Measurements from ENCODE around the gene POLR2C.

POLR2C gene

GRCh38 chr16:57504001-57504400 is 41.5 kb downstream of the POLR2C start:
- Histone ChIP-seq H4K20me1 (ENCODE audit: insufficient read depth, low read length) (no peaks in the 10 kb centered on the region), H3K4me2 (ENCODE audit: low read length) (no peak overlapping the region), H3K9me3 (ENCODE audit: insufficient read depth, low read length) (no peaks in the 10 kb centered on the region), H2AFZ (ENCODE audit: low read depth, low read length) (no peak overlapping the region), H3K36me3 (replicated peaks; ENCODE audit: low read depth, low read length) (no peaks in the 10 kb centered on the region), H3K27ac (ENCODE audit: low read length) (no peak overlapping the region), H3K27me3 (ENCODE audit: low read depth, low read length) (peaks cover 54% of the 10 kb centered on the region), H3K4me1 (ENCODE audit: low read length) (no peaks in the 10 kb centered on the region), H3K79me2 (ENCODE audit: low read length) (no peaks in the 10 kb centered on the region), H3K4me3 (ENCODE audit: low read length) (no peak overlapping the region), H3K9ac (ENCODE audit: low read length) (no peak overlapping the region)
- no peak for TF ChIP-seq CTCF (IDR thresholded peaks at IDR 0.05; ENCODE audit: low read depth, low read length)
- TF ChIP-seq EZH2phosphoT487 (IDR thresholded peaks at IDR 0.05; ENCODE audit: low read depth): no peak

GRCh38 chr16:57504491-57504890 is 42.0 kb downstream of the POLR2C start:
- Histone ChIP-seq H3K36me3 (replicated peaks; ENCODE audit: low read depth, low read length) (no peaks in the 10 kb centered on the region), H3K4me3 (ENCODE audit: low read length) (no peak overlapping the region), H2AFZ (ENCODE audit: low read depth, low read length) (no peak overlapping the region), H3K79me2 (ENCODE audit: low read length) (no peaks in the 10 kb centered on the region), H4K20me1 (ENCODE audit: insufficient read depth, low read length) (no peaks in the 10 kb centered on the region), H3K9me3 (ENCODE audit: insufficient read depth, low read length) (no peaks in the 10 kb centered on the region), H3K27me3 (ENCODE audit: low read depth, low read length) (peaks cover 55% of the 10 kb centered on the region), H3K4me2 (ENCODE audit: low read length) (no peak overlapping the region), H3K4me1 (ENCODE audit: low read length) (no peaks in the 10 kb centered on the region), H3K27ac (ENCODE audit: low read length) (no peak overlapping the region), H3K9ac (ENCODE audit: low read length) (no peak overlapping the region)
- TF ChIP-seq EZH2phosphoT487 (IDR thresholded peaks at IDR 0.05; ENCODE audit: low read depth): no peak
- no peak for TF ChIP-seq CTCF (IDR thresholded peaks at IDR 0.05; ENCODE audit: low read depth, low read length)

- Histone ChIP-seq H3K79me2 (ENCODE audit: low read length) (no peaks in the 10 kb centered on the region), H3K9me3 (ENCODE audit: insufficient read depth, low read length) (no peaks in the 10 kb centered on the region), H4K20me1 (ENCODE audit: insufficient read depth, low read length) (no peaks in the 10 kb centered on the region), H3K9ac (ENCODE audit: low read length) (no peak overlapping the region), H3K36me3 (replicated peaks; ENCODE audit: low read depth, low read length) (no peaks in the 10 kb centered on the region), H3K27ac (ENCODE audit: low read length) (no peak overlapping the region), H2AFZ (ENCODE audit: low read depth, low read length) (no peak overlapping the region), H3K4me1 (ENCODE audit: low read length) (no peaks in the 10 kb centered on the region), H3K4me3 (ENCODE audit: low read length) (no peak overlapping the region), H3K4me2 (ENCODE audit: low read length) (no peak overlapping the region), H3K27me3 (ENCODE audit: low read depth, low read length) (peaks cover 62% of the 10 kb centered on the region)
- TF ChIP-seq EZH2phosphoT487 (IDR thresholded peaks at IDR 0.05; ENCODE audit: low read depth): no peak
- no peak for TF ChIP-seq CTCF (IDR thresholded peaks at IDR 0.05; ENCODE audit: low read depth, low read length)
Observed at GRCh38 chr16:57505169-57505568, 42.7 kb downstream of the POLR2C start.

DNA sequence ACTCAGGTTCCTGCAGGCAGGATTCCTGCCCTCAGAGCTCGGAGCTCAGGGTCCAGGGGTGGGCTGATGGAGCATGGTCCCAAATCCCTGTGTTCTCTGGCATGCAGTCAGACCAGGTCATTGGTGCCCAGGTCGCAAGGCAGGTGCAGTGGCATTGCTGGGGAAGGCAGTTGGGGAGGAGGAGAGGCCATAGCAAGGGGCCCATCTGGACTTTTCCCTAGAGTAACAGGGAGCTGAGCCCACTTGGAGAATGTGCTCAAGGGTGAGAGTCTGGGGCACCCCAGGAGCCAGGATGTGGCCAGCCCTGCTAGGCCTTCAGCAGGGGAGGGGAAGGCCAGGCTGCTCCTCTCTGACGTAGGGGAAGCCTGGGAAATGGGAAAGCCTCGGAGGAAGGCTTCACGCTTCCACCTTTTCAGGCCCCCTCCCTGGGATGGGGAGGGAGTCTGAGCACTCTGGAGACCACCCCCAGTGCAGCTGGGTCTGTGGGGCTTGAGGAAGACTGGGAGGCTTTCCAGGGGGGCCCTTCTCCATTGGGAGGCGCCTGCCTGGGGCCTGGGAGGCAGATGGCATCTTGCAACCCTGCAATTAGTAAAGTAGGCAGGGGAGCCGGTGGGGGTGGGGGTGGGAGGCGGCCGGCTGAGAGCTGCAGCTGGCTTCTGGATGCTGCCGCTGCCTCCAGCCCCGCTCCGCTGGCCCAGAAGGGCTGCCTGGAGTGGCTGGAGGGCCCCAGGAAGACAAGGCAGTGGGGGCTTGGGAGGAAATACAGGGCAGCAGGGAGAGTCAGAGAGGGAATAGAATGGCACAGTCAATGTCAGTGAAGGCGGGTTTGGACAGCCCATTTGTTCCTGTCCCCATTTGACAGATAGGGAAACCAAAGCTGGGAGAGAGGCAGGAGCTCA is 44.9 kb downstream of the POLR2C start:
- no peak overlapping the region for H3K4me3 ChIP-seq (ENCODE audit: low read length)
- H3K36me3 ChIP-seq (replicated peaks; ENCODE audit: low read depth, low read length): no peaks in the 10 kb centered on the region
- no peaks in the 10 kb centered on the region for H3K79me2 ChIP-seq (ENCODE audit: low read length)
- no peaks in the 10 kb centered on the region for H3K9me3 ChIP-seq (ENCODE audit: insufficient read depth, low read length)
- H2AFZ ChIP-seq (ENCODE audit: low read depth, low read length): no peak overlapping the region
- no peak overlapping the region for H3K4me2 ChIP-seq (ENCODE audit: low read length)
- no peak overlapping the region for H3K27ac ChIP-seq (ENCODE audit: low read length)
- H3K9ac ChIP-seq (ENCODE audit: low read length): no peak overlapping the region
- no peaks in the 10 kb centered on the region for H4K20me1 ChIP-seq (ENCODE audit: insufficient read depth, low read length)
- peaks cover 70% of the 10 kb centered on the region for H3K27me3 ChIP-seq (ENCODE audit: low read depth, low read length)
- H3K4me1 ChIP-seq (ENCODE audit: low read length): no peaks in the 10 kb centered on the region
- TF ChIP-seq EZH2phosphoT487 (IDR thresholded peaks at IDR 0.05; ENCODE audit: low read depth): no peak
- TF ChIP-seq CTCF (IDR thresholded peaks at IDR 0.05; ENCODE audit: low read depth, low read length): no peak

All from OCI-LY3 (cell line).